ENCODE measurements around the gene MUC5AC. TPM values are rescaled to one million over a fixed set of nuclear protein-coding genes. Genes with fewer than 3 reads are reported as not detected.
"Not testable (repeated sequence)": the region's sequence is repeated elsewhere in the genome, so short reads cannot be mapped to it uniquely, and the experiment has no call there.

The MUC5AC gene
- total and polyA plus RNA-seq, 11 donors, result not detected

DNA sequence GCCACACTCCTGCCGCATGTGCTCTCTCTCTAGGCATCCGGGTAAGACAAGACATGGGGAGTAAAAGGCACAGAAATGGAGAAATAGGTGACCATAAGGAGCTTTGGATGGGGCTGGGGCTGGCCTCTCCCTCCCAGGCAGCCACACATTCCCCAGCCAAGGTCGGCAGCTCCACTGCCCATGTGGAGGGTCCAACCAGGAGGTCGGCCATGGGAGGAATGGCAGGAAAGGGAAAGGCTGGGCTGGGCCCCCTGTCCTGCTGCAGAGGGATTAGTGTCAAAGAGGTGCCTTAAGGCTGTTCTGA is 460 bp upstream of the MUC5AC start:
- no peak for ATAC-seq
- Histone ChIP-seq H3K36me3 (no peaks in the 10 kb centered on the region), H3K4me1 (peaks cover 0 to under 1% (median 0%) of the 10 kb centered on the region in 12 donors), H3K4me3 (no peak overlapping the region), H3K9me3 (no peaks in the 10 kb centered on the region), H3K27me3 (peaks cover 0 to 16% (median 0%) of the 10 kb centered on the region in 9 donors), H3K27ac (no peak overlapping the region)
- 67 to 88% (median 73%) methylated on average over 4 of the region's 4 CpGs for WGBS, 4 donors
- no peak for DNase-seq
- intact Hi-C loops (cut with DNase I), result no loop called here
- TF ChIP-seq, protein P1, sequence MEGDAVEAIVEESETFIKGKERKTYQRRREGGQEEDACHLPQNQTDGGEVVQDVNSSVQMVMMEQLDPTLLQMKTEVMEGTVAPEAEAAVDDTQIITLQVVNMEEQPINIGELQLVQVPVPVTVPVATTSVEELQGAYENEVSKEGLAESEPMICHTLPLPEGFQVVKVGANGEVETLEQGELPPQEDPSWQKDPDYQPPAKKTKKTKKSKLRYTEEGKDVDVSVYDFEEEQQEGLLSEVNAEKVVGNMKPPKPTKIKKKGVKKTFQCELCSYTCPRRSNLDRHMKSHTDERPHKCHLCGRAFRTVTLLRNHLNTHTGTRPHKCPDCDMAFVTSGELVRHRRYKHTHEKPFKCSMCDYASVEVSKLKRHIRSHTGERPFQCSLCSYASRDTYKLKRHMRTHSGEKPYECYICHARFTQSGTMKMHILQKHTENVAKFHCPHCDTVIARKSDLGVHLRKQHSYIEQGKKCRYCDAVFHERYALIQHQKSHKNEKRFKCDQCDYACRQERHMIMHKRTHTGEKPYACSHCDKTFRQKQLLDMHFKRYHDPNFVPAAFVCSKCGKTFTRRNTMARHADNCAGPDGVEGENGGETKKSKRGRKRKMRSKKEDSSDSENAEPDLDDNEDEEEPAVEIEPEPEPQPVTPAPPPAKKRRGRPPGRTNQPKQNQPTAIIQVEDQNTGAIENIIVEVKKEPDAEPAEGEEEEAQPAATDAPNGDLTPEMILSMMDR (IDR thresholded peaks at IDR 0.05), result no peak
- TF ChIP-seq POLR2A (IDR thresholded peaks at IDR 0.05), result no peak

DNA sequence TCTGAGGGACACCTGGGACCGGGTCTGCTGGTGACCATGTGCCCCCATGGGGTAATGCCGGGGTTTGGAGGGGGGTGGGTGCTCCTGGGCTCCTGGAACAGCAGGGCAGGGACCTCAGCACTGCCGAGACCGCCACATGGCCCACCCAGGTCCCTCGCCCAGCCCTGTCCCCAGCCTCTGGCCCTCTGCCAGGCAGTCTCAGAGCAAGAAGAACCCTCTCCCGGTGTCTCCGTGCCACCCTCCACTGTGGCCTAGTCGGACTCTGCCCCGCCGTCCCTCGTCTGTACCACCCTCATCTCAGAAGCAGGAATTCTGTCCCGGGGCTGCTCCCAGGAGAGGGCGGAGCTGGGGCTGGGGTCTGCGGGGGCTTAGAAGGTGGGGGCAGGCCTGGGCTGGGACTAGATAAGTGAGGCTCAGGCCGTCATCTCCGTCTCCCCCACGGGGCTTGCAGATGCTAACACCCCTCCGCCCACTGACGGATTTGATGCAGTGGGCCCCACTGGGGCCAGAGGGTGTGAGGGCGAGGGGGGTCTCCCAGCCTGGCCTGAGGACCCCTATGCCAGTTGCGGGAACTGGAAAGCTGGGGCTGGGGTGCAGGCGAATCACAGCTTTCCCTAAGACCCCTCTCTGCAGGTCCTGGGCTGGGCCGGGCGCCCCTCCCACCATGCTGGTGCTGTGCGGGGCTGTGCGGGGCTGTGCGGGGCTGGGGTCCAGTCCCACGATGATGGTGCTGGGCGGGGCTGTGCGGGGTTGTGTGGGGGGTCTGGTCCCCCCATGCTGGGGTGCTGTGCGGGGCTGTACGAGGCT is 1.1 kb downstream of the MUC5AC start:
- 75 to 83% (median 78%) methylated on average over 19 to 32 of the region's 32 CpGs for WGBS, 4 donors
- no peak overlapping the region for H3K4me3 ChIP-seq
- TF ChIP-seq, protein P1 (IDR thresholded peaks at IDR 0.05), result no peak
- TF ChIP-seq POLR2A (IDR thresholded peaks at IDR 0.05), result no peak
- no peaks in the 10 kb centered on the region for H3K36me3 ChIP-seq
- H3K27me3 ChIP-seq, result peaks cover 0 to 25% (median 0%) of the 10 kb centered on the region in 9 donors
- H3K9me3 ChIP-seq, result no peaks in the 10 kb centered on the region
- DNase-seq (peak in 1 of 5 donors; percentile 16), ATAC-seq (no peak)
- no peaks in the 10 kb centered on the region for H3K4me1 ChIP-seq
- intact Hi-C loops (cut with DNase I), result no loop called here
- H3K27ac ChIP-seq, result no peak overlapping the region

DNA sequence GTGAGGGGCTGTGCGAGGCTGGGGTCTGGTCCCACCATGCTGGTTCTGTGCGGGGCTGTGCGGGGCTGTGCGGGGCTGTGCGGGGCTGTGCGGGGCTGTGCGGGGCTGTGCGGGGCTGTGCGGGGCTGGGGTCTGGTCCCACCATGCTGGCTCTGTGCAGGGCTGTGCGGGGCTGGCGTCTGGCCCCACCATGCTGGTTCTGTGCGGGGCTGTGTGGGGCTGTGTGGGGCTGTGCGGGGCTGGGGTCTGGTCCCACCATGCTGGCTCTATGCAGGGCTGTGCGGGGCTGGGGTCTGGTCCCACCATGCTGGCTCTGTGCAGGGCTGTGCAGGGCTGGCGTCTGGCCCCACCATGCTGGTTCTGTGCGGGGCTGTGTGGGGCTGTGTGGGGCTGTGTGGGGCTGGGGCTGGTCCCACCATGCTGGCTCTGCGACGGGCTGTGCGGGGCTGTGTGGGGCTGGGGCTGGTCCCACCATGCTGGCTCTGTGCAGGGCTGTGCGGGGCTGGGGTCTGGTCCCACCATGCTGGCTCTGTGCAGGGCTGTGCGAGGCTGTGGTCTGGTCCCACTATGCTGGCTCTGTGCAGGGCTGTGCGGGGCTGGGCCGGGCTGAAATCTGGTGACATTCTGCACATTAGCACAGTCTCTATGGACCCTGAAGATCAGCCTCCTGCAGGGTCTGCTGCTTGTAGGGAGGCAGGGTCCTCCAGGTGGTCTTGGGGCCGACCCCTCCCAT is 1.9 kb downstream of the MUC5AC start:
- H3K27ac ChIP-seq; H3K4me3 ChIP-seq; ATAC-seq; H3K36me3 ChIP-seq; H3K4me1 ChIP-seq; H3K9me3 ChIP-seq; DNase-seq; intact Hi-C loops (cut with DNase I): not testable (repeated sequence)
- peaks cover 0 to 25% (median 0%) of the 10 kb centered on the region in 9 donors for H3K27me3 ChIP-seq
- 65 to 93% (median 73%) methylated on average over 6 to 24 of the region's 24 CpGs for WGBS, 4 donors

DNA sequence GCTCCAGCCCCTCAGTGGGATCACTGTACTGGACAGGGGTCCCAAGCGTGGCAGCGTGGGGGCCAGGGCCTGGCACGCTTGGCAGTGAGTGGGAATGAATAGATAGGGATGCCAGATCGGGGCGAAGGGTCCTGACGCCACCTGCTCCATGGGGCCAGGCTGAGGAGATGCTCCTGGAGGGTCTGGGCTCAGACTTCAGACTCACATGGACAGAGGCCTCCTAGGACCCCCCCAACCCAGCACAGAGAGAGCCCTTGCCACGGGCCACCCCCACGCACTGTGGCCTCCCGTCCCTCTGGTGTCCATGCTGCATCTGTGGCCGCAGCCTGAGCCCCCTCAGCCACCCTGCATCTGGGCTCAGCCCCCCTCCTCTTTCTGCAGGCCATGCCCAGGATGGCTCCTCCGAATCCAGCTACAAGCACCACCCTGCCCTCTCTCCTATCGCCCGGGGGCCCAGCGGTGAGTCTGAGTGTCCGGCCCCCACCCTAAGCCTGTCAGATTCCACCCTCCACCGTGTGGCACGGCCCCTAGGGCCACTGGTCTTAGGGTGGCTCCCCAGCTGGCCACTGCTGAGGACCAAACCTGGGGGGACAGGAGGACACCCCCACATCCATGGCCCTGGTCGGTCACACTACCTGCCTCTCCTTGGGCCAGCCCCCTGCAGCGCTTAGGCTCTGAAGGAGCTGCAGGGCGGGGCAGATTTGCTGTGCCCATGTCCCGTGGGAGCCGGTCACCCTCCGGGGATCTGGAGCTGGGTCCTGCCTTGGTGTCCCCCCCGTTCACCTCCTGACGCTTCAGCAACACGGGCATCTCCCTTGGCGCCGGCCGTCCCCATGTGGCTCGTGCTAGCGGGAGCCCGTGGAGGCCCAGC is 2.7 kb downstream of the MUC5AC start:
- Histone ChIP-seq H3K27me3 (peaks cover 0 to 25% (median 0%) of the 10 kb centered on the region in 9 donors), H3K36me3 (no peaks in the 10 kb centered on the region), H3K27ac (no peak overlapping the region), H3K4me3 (no peak overlapping the region), H3K9me3 (no peaks in the 10 kb centered on the region), H3K4me1 (no peaks in the 10 kb centered on the region)
- TF ChIP-seq POLR2A (IDR thresholded peaks at IDR 0.05), result no peak
- TF ChIP-seq, protein P1 (IDR thresholded peaks at IDR 0.05), result no peak
- WGBS, 4 donors, result 84 to 91% (median 88%) methylated on average over 13 to 32 of the region's 32 CpGs
- intact Hi-C loops (cut with DNase I), result no loop called here
- DNase-seq, result no peak
- ATAC-seq, result no peak

Data from heart left ventricle (tissue), 16 donors.